ENCODE measurements around the gene UQCR11. TPM values are rescaled to one million over a fixed set of nuclear protein-coding genes. Genes with fewer than 3 reads are reported as not detected.

Gene UQCR11
- total RNA-seq, 2 donors from 2014 or later: 12.2 to 52.4 TPM

- no peak for ATAC-seq
- Histone ChIP-seq H3K27me3 (no peaks in the 10 kb centered on the region), H3K4me1 (peaks cover 16% of the 10 kb centered on the region), H3K9me3 (no peaks in the 10 kb centered on the region), H3K4me3 (no peak overlapping the region), H3K27ac (no peak overlapping the region), H3K36me3 (replicated peaks in 1 of 2; ENCODE audit: insufficient read depth in 1 of 2, low read depth in 2 of 2) (peaks cover 0 to 7% of the 10 kb centered on the region in 2 donors)
- TF ChIP-seq, protein P1, sequence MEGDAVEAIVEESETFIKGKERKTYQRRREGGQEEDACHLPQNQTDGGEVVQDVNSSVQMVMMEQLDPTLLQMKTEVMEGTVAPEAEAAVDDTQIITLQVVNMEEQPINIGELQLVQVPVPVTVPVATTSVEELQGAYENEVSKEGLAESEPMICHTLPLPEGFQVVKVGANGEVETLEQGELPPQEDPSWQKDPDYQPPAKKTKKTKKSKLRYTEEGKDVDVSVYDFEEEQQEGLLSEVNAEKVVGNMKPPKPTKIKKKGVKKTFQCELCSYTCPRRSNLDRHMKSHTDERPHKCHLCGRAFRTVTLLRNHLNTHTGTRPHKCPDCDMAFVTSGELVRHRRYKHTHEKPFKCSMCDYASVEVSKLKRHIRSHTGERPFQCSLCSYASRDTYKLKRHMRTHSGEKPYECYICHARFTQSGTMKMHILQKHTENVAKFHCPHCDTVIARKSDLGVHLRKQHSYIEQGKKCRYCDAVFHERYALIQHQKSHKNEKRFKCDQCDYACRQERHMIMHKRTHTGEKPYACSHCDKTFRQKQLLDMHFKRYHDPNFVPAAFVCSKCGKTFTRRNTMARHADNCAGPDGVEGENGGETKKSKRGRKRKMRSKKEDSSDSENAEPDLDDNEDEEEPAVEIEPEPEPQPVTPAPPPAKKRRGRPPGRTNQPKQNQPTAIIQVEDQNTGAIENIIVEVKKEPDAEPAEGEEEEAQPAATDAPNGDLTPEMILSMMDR (IDR thresholded peaks at IDR 0.05): no peak
- no peak for TF ChIP-seq POLR2A (IDR thresholded peaks at IDR 0.05)
- WGBS, 2 donors: 20 to 41% methylated on average over 8 to 10 of the region's 10 CpGs
- intact Hi-C loops (cut with DNase I): no loop called here
- DNase-seq: no peak
Observed at GRCh38 chr19:1609103-1609396, 3.8 kb upstream of the UQCR11 start.

- 57 to 95% methylated on average over 9 to 23 of the region's 23 CpGs for WGBS, 2 donors
- no peak overlapping the region for H3K4me3 ChIP-seq
Observed at GRCh38 chr19:1608359-1609102, 3.3 kb upstream of the UQCR11 start.

DNA sequence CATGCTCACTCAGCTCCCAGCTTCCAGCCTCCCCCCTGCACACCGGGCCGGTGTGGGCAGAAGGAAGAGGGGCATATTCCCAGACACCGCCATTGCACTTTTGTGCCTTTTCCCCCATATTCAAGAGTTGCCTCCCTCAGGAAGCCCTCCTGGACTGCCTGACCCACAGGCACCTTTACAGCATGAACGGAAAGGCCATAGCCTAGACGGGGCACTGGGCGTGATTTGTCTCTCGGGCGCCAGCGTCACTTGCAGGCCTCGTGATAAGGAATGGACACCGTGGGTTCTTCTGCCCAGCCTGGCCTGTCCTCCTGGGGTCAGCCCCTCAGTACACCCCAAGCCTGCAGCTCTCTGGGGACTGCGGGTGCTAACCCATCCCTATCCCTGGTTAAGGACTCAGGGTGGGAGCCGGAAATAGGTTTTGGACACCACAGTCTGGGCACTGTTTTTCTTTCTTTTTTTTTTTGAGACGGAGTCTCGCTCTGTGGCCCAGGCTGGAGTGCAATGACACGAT lies 933 bp upstream of the UQCR11 start:
- 15 to 30% methylated on average over 7 to 16 of the region's 16 CpGs for WGBS, 2 donors
- Histone ChIP-seq H3K27me3 (no peaks in the 10 kb centered on the region), H3K4me3 (no peak overlapping the region), H3K36me3 (replicated peaks in 1 of 2; ENCODE audit: insufficient read depth in 1 of 2, low read depth in 2 of 2) (no peaks in the 10 kb centered on the region), H3K27ac (peak overlapping the region; percentile 72 to 88 (median 82)), H3K4me1 (peaks cover 26% of the 10 kb centered on the region), H3K9me3 (no peaks in the 10 kb centered on the region)
- TF ChIP-seq, protein P1 (IDR thresholded peaks at IDR 0.05): no peak
- no peak for TF ChIP-seq POLR2A (IDR thresholded peaks at IDR 0.05)
- intact Hi-C loops (cut with DNase I): no loop called here
- ATAC-seq: peak; percentile 4
- peak in 1 of 4 donors; percentile 23 for DNase-seq

More at GRCh38 chr19:1608359-1609102, 3.3 kb upstream of the UQCR11 start:
- TF ChIP-seq, protein P1 (IDR thresholded peaks at IDR 0.05): no peak
- no peak for TF ChIP-seq POLR2A (IDR thresholded peaks at IDR 0.05)
- ATAC-seq: no peak
- H3K27ac ChIP-seq: no peak overlapping the region
- H3K27me3 ChIP-seq: no peaks in the 10 kb centered on the region
- DNase-seq: no peak
- intact Hi-C loops (cut with DNase I): no loop called here
- no peaks in the 10 kb centered on the region for H3K9me3 ChIP-seq
- peaks cover 0 to 6% of the 10 kb centered on the region in 2 donors for H3K36me3 ChIP-seq (replicated peaks in 1 of 2; ENCODE audit: insufficient read depth in 1 of 2, low read depth in 2 of 2)
- peaks cover 21% of the 10 kb centered on the region for H3K4me1 ChIP-seq

GRCh38 chr19:1602091-1602707 lies 3.1 kb downstream of the UQCR11 start:
- no peak overlapping the region for H3K4me3 ChIP-seq
- ATAC-seq (no peak), DNase-seq (no peak)
- H3K27me3 ChIP-seq: no peaks in the 10 kb centered on the region
- 92 to 96% methylated on average over 12 to 21 of the region's 21 CpGs for WGBS, 2 donors
- H3K27ac ChIP-seq: no peak overlapping the region
- H3K36me3 ChIP-seq (replicated peaks in 1 of 2; ENCODE audit: insufficient read depth in 1 of 2, low read depth in 2 of 2): peaks cover 9 to 14% of the 10 kb centered on the region in 2 donors
- intact Hi-C loops (cut with DNase I): no loop called here
- TF ChIP-seq, protein P1 (IDR thresholded peaks at IDR 0.05): no peak
- no peak for TF ChIP-seq POLR2A (IDR thresholded peaks at IDR 0.05)
- peaks cover 26% of the 10 kb centered on the region for H3K4me1 ChIP-seq
- no peaks in the 10 kb centered on the region for H3K9me3 ChIP-seq

Measured in body of pancreas (tissue), 4 donors.